SK-N-SH (cell line): ENCODE data around the gene KRT6B. TPM values are rescaled to one million over a fixed set of nuclear protein-coding genes. Genes with fewer than 3 reads are reported as not detected.

Source experiments
- CTCF ChIA-PET: fragments of 300-600, 350-600 bp; formaldehyde crosslinking; extraction: SDS; loops from one replicate; lab custom pipeline; 2021; lab: Yijun Ruan, JAX
- POLR2A ChIA-PET: fragments of 350-600 bp; sonication (Branson Sonifier 250); formaldehyde crosslinking; extraction: SDS; loops from one replicate; lab custom pipeline; 2020; ENCODE audit warnings: antibody characterized with exemption, inconsistent platforms; lab: Yijun Ruan, JAX
- DNase-seq: peaks from one replicate; pipeline ENCODE4 v3.0.0; 2012
- H2AFZ ChIP-seq: fragments of 200-600 bp; sonication (generic); 2 replicates; pipeline ENCODE4 v1.8.1; 2016; ENCODE audit warnings: antibody characterized with exemption, mild to moderate bottlenecking, low read depth
- H3F3A ChIP-seq: fragments of 200-600 bp; sonication (generic); replicated peaks from 2 replicates; pipeline ENCODE3; 2016; ENCODE audit warnings: antibody characterized with exemption, mild to moderate bottlenecking; ENCODE audit not compliant: insufficient read depth
- H3K27ac ChIP-seq, 2 experiments: fragments of 200-500 bp in 1 of 2; fragments of 200-600 bp in 1 of 2; sonication (Bioruptor generic) in 1 of 2; sonication (generic), shearing (Covaris generic) in 1 of 2; 2 replicates each; pipeline versions ENCODE4 v1.5.1 to v1.6.1; 2014 to 2016; ENCODE audit warnings: low read depth in 2 of 2, inconsistent platforms in 1 of 2, low read length in 1 of 2, mild to moderate bottlenecking in 1 of 2, mixed read lengths in 1 of 2
- H3K27me3 ChIP-seq: fragments of 200-600 bp; sonication (generic), shearing (Covaris generic); 2 replicates; pipeline ENCODE4 v1.6.1; 2016; ENCODE audit warnings: mixed run types; ENCODE audit not compliant: insufficient read depth
- H3K36me3 ChIP-seq, 2 experiments: fragments of 200-500 bp in 1 of 2; fragments of 200-600 bp in 1 of 2; sonication (Bioruptor generic) in 1 of 2; sonication (generic) in 1 of 2; replicated peaks in 1 of 2; 2 replicates each; pipeline versions ENCODE3 to v1.5.1; 2014 to 2016; ENCODE audit warnings: low read length in 1 of 2, mild to moderate bottlenecking in 1 of 2; ENCODE audit not compliant: insufficient read depth in 2 of 2, control insufficient read depth in 1 of 2
- H3K4me1 ChIP-seq, 2 experiments: fragments of 200-500 bp in 1 of 2; fragments of 200-600 bp in 1 of 2; sonication (Bioruptor generic) in 1 of 2; sonication (generic), shearing (Covaris generic) in 1 of 2; 2 replicates each; pipeline versions ENCODE4 v1.5.1 to v1.6.1; 2014 to 2016; ENCODE audit warnings: low read depth in 1 of 2, low read length in 1 of 2, mixed run types in 1 of 2; ENCODE audit not compliant: insufficient read depth in 2 of 2, control insufficient read depth in 1 of 2
- H3K4me2 ChIP-seq: fragments of 200-600 bp; sonication (generic), shearing (Covaris generic); 2 replicates; pipeline ENCODE4 v1.6.1; 2017; ENCODE audit warnings: mixed run types
- H3K4me3 ChIP-seq, 2 experiments: fragments of 200-500 bp in 1 of 2; fragments of 200-600 bp in 1 of 2; sonication (Bioruptor generic) in 1 of 2; sonication (generic), shearing (Covaris generic) in 1 of 2; 2 replicates each; pipeline versions ENCODE4 v1.5.1 to v1.8.1; 2014 to 2016; ENCODE audit warnings: low read depth in 2 of 2, inconsistent platforms in 1 of 2, low read length in 1 of 2, mild to moderate bottlenecking in 1 of 2, mixed read lengths in 1 of 2, moderate library complexity in 1 of 2
- H3K79me2 ChIP-seq: fragments of 200-600 bp; sonication (generic); 2 replicates; pipeline ENCODE4 v1.8.1; 2017; ENCODE audit warnings: mild to moderate bottlenecking; ENCODE audit not compliant: insufficient read depth
- H3K9ac ChIP-seq: fragments of 200-600 bp; sonication (generic); 2 replicates; pipeline ENCODE4 v1.6.1; 2017; ENCODE audit warnings: mixed run types
- H3K9me2 ChIP-seq: fragments of 200-600 bp; sonication (generic); 2 replicates; pipeline ENCODE4 v1.6.1; 2017; ENCODE audit warnings: mixed run types
- H3K9me3 ChIP-seq: fragments of 200-600 bp; sonication (generic); 2 replicates; pipeline ENCODE4 v1.6.1; 2017; ENCODE audit warnings: mixed run types, mild to moderate bottlenecking, moderate library complexity
- H4K20me1 ChIP-seq: fragments of 200-600 bp; sonication (generic); 2 replicates; pipeline ENCODE4 v1.6.1; 2017; ENCODE audit warnings: mild to moderate bottlenecking, mixed run types; ENCODE audit not compliant: insufficient read depth
- CHD2 ChIP-seq: fragments of 150-350 bp; IDR thresholded peaks from 2 replicates; pipeline ENCODE4 v1.6.1; 2018; ENCODE audit warnings: low read length; ENCODE audit not compliant: partially characterized antibody
- CTCF ChIP-seq: fragments of 200-600 bp; sonication (generic); IDR thresholded peaks from 2 replicates; pipeline ENCODE4 v1.6.1; 2017; ENCODE audit warnings: antibody characterized with exemption, mild to moderate bottlenecking, moderate library complexity
- EZH2phosphoT487 ChIP-seq: fragments of 200-600 bp; sonication (generic); IDR thresholded peaks from 2 replicates; pipeline ENCODE4 v1.6.1; 2017; ENCODE audit warnings: low read depth, mixed run types, mild to moderate bottlenecking, antibody characterized with exemption, moderate library complexity, borderline replicate concordance
- FOXJ3 ChIP-seq: sonication (generic); formaldehyde crosslinking; IDR thresholded peaks from 2 replicates; pipeline ENCODE4 v1.5.1; 2020; ENCODE audit warnings: mild to moderate bottlenecking, missing genetic modification reagents
- FOXM1 ChIP-seq: IDR thresholded peaks from 2 replicates; pipeline ENCODE4 v1.4.0; 2012; ENCODE audit warnings: low read depth, mild to moderate bottlenecking
- GABPA ChIP-seq: IDR thresholded peaks from 2 replicates; pipeline ENCODE4 v1.4.0; 2012; ENCODE audit warnings: low read depth, mild to moderate bottlenecking
- GATA2 ChIP-seq: sonication (generic); formaldehyde crosslinking; IDR thresholded peaks from 2 replicates; pipeline ENCODE4 v1.5.0; 2020; ENCODE audit warnings: mild to moderate bottlenecking, missing genetic modification reagents
- MAX ChIP-seq: IDR thresholded peaks from 2 replicates; pipeline ENCODE4 v1.4.0; 2012; ENCODE audit warnings: low read depth
- MEF2A ChIP-seq: IDR thresholded peaks from 2 replicates; pipeline ENCODE4 v1.4.0; 2012; ENCODE audit warnings: low read depth, borderline replicate concordance
- NFIC ChIP-seq: IDR thresholded peaks from 2 replicates; pipeline ENCODE4 v1.4.0; 2012; ENCODE audit warnings: borderline replicate concordance
- PBX3 ChIP-seq: IDR thresholded peaks from 2 replicates; pipeline ENCODE4; 2012
- RCOR1 ChIP-seq: fragments of 150-350 bp; IDR thresholded peaks from 2 replicates; pipeline ENCODE4 v1.6.1; 2017; ENCODE audit warnings: antibody characterized with exemption, low read length
- REST ChIP-seq: IDR thresholded peaks from 2 replicates; pipeline ENCODE4 v1.6.1; 2012; ENCODE audit warnings: mild to moderate bottlenecking, low read depth, low read length, moderate library complexity
- SMC3 ChIP-seq: IDR thresholded peaks from 2 replicates; pipeline ENCODE4 v1.6.1; 2012; ENCODE audit warnings: low read depth, low read length, improper control_type of control experiment
- TAF1 ChIP-seq: IDR thresholded peaks from 2 replicates; pipeline ENCODE4 v1.6.1; 2012; ENCODE audit warnings: low read depth, mild to moderate bottlenecking, low read length, moderate library complexity, borderline replicate concordance
- YY1 ChIP-seq: IDR thresholded peaks from 2 replicates; pipeline ENCODE4 v1.4.0; 2012; ENCODE audit warnings: low read depth, mild to moderate bottlenecking
- WGBS: methylation state at CpG from one replicate; pipeline ENCODE4 v1.1.6; 2017; ENCODE audit warnings: low lambda C conversion rate; 5-methylcytosine and 5-hydroxymethylcytosine counted together
- polyA plus RNA-seq, 3 experiments: library from polyadenylated mRNA; depleted of rRNA; stranded (reverse); fragments of >200 nt; gene quantifications; 2 replicates each; pipeline ENCODE4 v1.2.3, GENCODE V29; 2012

Gene KRT6B
- polyA plus RNA-seq, 1 of the 3 experiments (the other 2 are of a cell fraction) = not detected

GRCh38 chr12:52487211-52487610 is 35.3 kb upstream of the KRT6B start:
- H3K27me3 ChIP-seq = peaks cover 22% of the 10 kb centered on the region; the same call in 1 of the 2 replicates
- peaks cover 9% of the 10 kb centered on the region; the same call in 1 of the 2 replicates for H3K9me3 ChIP-seq
- H3K9ac ChIP-seq = no peak overlapping the region
- ChIA-PET POLR2A (no interaction called here), CTCF (no interaction called here)
- H3K27ac ChIP-seq = no peak overlapping the region
- WGBS = 0% methylated on average over 1 of the region's 1 CpG
- no peak overlapping the region for H3K4me2 ChIP-seq
- no peak for TF ChIP-seq CHD2
- no peak for TF ChIP-seq NFIC
- TF ChIP-seq CTCF = no peak
- TF ChIP-seq GABPA = no peak
- TF ChIP-seq PBX3 = no peak
- TF ChIP-seq YY1 = no peak
- TF ChIP-seq GATA2 (CRISPR knock-in tag) = no peak
- no peak for TF ChIP-seq SMC3
- TF ChIP-seq FOXM1 = no peak
- no peak for TF ChIP-seq RCOR1
- no peak for TF ChIP-seq MAX
- H3K9me2 ChIP-seq = no peaks in the 10 kb centered on the region
- no peak for DNase-seq
- no peaks in the 10 kb centered on the region for H3K79me2 ChIP-seq
- no peaks in the 10 kb centered on the region for H4K20me1 ChIP-seq
- H2AFZ ChIP-seq = no peak overlapping the region
- H3K4me3 ChIP-seq = no peak overlapping the region
- H3F3A ChIP-seq = no peaks in the 10 kb centered on the region
- no peaks in the 10 kb centered on the region for H3K4me1 ChIP-seq
- no peaks in the 10 kb centered on the region for H3K36me3 ChIP-seq

- H3K4me2 ChIP-seq = no peak overlapping the region
- H3K27ac ChIP-seq = no peak overlapping the region
- peaks cover 17% of the 10 kb centered on the region; the same call in 1 of the 2 replicates for H3K27me3 ChIP-seq
- H3K9me2 ChIP-seq = no peaks in the 10 kb centered on the region
- CTCF ChIA-PET = no interaction called here
- peaks cover 9% of the 10 kb centered on the region; the same call in 1 of the 2 replicates for H3K9me3 ChIP-seq
- DNase-seq = no peak
- no peak overlapping the region for H2AFZ ChIP-seq
- H4K20me1 ChIP-seq = no peaks in the 10 kb centered on the region
- H3K4me1 ChIP-seq = no peaks in the 10 kb centered on the region
- POLR2A ChIA-PET = no interaction called here
- H3K79me2 ChIP-seq = no peaks in the 10 kb centered on the region
- H3K36me3 ChIP-seq = no peaks in the 10 kb centered on the region
- no peak overlapping the region for H3K4me3 ChIP-seq
- no peaks in the 10 kb centered on the region for H3F3A ChIP-seq
- no peak overlapping the region for H3K9ac ChIP-seq
- 4% methylated on average over 5 of the region's 5 CpGs for WGBS
- TF ChIP-seq MEF2A (no peak), EZH2phosphoT487 (no peak), REST (no peak), TAF1 (no peak), YY1 (no peak), FOXJ3 (CRISPR knock-in tag) (no peak), MAX (no peak), CTCF (no peak)
Observed at GRCh38 chr12:52486166-52487105, 34.5 kb upstream of the KRT6B start.
